Neural crest cell (in vitro differentiated cells): Measurements from ENCODE around the gene NRDE2. TPM values are rescaled to one million over a fixed set of nuclear protein-coding genes. Genes with fewer than 3 reads are reported as not detected.
"Not testable (repeated sequence)": the region's sequence is repeated elsewhere in the genome, so short reads cannot be mapped to it uniquely, and the experiment has no call there.

Experiments used
- DNase-seq: peaks from one replicate; pipeline ENCODE4 v3.0.0; 2021; ENCODE audit warnings: low read depth, mixed read lengths, low spot score
- H3K27ac Mint-ChIP-seq: one replicate; pipeline ENCODE4 v1.8.0; 2021; ENCODE audit warnings: mild to moderate bottlenecking, mixed read lengths; ENCODE audit not compliant: unreplicated experiment
- H3K27me3 Mint-ChIP-seq: 2 replicates; pipeline ENCODE4 v1.8.0; 2021; ENCODE audit warnings: low read depth, mild to moderate bottlenecking, mixed read lengths
- H3K36me3 Mint-ChIP-seq: 2 replicates; pipeline ENCODE4 v1.8.0; 2021; ENCODE audit warnings: low read depth, mild to moderate bottlenecking, mixed read lengths
- H3K4me1 Mint-ChIP-seq: 2 replicates; pipeline ENCODE4 v1.8.0; 2021; ENCODE audit warnings: mixed read lengths
- H3K4me3 Mint-ChIP-seq: one replicate; pipeline ENCODE4 v1.8.0; 2021; ENCODE audit warnings: mild to moderate bottlenecking, mixed read lengths
- H3K9me3 Mint-ChIP-seq: 2 replicates; pipeline ENCODE4 v1.8.0; 2021; ENCODE audit warnings: mixed read lengths
- total RNA-seq: library from RNA; stranded (reverse); gene quantifications from 2 replicates; pipeline ENCODE4 v1.2.1, GENCODE V29; 2021
- TF ChIP-seq, protein P1 (sequence below): fragments of 200-600 bp; sonication (generic); conservative IDR thresholded peaks from 2 replicates; pipeline ENCODE4 v1.5.0; 2021; ENCODE audit warnings: antibody characterized with exemption, mild to moderate bottlenecking

NRDE2 gene
- total RNA-seq, 1 donor from 2014 or later, result 24.5 TPM

DNA sequence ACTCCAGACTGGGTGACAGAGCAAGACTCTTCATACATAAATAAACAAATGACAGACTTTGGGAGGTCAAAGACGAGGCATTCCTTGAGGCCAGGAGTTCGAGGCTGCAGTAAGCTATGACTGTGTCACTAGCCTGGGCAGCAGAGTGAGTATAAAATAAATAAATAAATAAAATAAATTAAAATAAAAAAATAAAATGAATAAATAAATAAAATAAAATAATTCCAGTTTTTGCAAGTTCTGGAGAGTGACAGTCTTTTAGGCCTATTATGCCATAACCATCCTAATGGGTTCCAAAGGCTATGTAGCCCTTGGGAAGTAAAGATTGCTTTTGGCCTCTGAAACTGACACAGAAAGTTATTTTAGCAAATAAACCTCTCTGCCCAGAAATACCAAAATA, 16.5 kb upstream of the NRDE2 start:
- Mint-ChIP-seq H3K9me3 (no peaks in the 10 kb centered on the region), H3K27me3 (peaks cover 23% of the 10 kb centered on the region), H3K27ac (no peak overlapping the region), H3K4me3 (no peak overlapping the region), H3K36me3 (no peaks in the 10 kb centered on the region), H3K4me1 (no peaks in the 10 kb centered on the region)
- DNase-seq, result no peak
- TF ChIP-seq, protein P1, sequence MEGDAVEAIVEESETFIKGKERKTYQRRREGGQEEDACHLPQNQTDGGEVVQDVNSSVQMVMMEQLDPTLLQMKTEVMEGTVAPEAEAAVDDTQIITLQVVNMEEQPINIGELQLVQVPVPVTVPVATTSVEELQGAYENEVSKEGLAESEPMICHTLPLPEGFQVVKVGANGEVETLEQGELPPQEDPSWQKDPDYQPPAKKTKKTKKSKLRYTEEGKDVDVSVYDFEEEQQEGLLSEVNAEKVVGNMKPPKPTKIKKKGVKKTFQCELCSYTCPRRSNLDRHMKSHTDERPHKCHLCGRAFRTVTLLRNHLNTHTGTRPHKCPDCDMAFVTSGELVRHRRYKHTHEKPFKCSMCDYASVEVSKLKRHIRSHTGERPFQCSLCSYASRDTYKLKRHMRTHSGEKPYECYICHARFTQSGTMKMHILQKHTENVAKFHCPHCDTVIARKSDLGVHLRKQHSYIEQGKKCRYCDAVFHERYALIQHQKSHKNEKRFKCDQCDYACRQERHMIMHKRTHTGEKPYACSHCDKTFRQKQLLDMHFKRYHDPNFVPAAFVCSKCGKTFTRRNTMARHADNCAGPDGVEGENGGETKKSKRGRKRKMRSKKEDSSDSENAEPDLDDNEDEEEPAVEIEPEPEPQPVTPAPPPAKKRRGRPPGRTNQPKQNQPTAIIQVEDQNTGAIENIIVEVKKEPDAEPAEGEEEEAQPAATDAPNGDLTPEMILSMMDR, result no peak

DNA sequence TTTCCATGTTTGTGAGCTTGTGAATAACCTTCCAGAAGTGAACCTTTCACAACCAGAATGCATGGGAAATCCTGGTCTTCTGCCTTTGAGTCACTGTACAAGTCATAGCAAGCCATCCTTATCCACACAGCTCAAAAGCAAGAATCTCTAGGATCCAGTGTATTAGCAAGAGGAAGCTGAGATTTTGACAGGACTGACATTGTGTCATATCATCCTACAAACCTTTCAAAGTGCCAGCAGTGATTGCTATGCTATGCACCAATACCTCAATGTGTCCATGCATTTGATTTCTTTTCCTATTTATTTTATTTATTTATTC, 13.5 kb upstream of the NRDE2 start:
- H3K36me3 Mint-ChIP-seq, result no peaks in the 10 kb centered on the region
- no peaks in the 10 kb centered on the region for H3K4me1 Mint-ChIP-seq
- no peak overlapping the region for H3K4me3 Mint-ChIP-seq
- no peaks in the 10 kb centered on the region for H3K9me3 Mint-ChIP-seq
- H3K27ac Mint-ChIP-seq, result no peak overlapping the region
- TF ChIP-seq, protein P1, result no peak
- H3K27me3 Mint-ChIP-seq, result peaks cover 39% of the 10 kb centered on the region
- DNase-seq, result no peak

DNA sequence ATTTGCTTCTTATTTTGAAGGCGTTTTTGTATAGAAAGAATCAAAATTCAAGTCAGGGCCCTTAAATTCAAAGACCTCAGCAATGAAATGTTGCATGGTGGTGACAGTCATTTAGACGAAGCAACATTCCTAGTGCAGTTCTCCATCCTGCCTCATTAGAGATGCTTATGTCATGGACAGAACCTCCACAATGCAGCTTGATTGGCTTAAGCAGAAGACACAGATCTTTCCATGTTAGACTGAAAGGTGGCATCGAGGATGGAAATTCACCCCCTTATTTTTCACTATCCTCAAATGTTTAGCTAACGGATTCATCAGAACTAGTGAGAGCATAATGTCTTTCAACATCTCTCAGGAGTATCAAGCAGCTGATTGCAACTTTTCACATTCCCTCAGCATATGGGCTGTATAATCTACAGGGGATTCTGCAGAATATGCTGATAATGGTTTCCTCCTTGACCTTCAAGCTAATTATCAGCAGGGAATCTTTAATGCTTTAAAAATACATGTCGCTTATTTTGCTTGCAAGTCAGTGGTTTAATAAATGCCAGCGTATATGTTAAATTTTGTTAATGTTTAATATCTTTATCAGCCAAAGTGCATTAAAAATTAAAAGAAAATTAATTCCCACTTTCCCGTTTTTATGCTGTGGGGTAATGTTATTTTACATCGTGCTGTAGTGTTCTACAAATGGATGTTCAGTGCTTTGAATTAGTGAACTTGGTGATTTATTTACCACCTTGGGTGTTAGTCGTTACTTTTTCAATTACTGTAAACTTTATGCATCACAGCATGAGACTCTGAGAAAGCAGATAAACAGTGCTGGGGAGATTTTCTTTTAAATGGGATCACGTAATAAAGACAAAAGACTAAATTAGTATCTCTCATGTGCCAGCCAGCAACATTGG, 12.8 kb upstream of the NRDE2 start:
- Mint-ChIP-seq H3K36me3 (no peaks in the 10 kb centered on the region), H3K4me1 (no peaks in the 10 kb centered on the region), H3K27ac (no peak overlapping the region), H3K9me3 (no peaks in the 10 kb centered on the region), H3K4me3 (no peak overlapping the region), H3K27me3 (peaks cover 39% of the 10 kb centered on the region)
- TF ChIP-seq, protein P1, result no peak
- DNase-seq, result no peak

DNA sequence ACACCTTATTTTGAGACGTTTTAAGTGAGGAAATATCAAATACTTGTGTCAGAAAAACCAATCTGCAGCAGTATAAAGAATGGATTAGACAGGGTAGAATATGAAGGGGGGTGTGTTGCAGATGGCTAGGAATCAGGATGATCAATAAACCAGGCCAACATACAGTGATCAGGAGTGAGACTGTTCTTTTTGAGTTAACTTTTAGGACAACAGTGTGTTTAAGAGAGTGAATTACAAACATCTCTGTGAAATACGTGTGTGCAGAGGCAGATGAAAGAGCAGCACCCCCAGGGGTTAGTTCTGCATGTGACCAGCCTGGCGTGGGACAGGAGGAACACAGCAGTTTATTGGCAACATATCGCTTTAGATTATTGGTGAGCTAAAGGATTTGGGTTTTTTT, 10.6 kb upstream of the NRDE2 start:
- Mint-ChIP-seq H3K4me1 (no peaks in the 10 kb centered on the region), H3K27me3 (peaks cover 55% of the 10 kb centered on the region), H3K9me3 (no peaks in the 10 kb centered on the region), H3K4me3 (no peak overlapping the region), H3K27ac (no peak overlapping the region), H3K36me3 (no peaks in the 10 kb centered on the region)
- DNase-seq, result no peak
- TF ChIP-seq, protein P1, result no peak

DNA sequence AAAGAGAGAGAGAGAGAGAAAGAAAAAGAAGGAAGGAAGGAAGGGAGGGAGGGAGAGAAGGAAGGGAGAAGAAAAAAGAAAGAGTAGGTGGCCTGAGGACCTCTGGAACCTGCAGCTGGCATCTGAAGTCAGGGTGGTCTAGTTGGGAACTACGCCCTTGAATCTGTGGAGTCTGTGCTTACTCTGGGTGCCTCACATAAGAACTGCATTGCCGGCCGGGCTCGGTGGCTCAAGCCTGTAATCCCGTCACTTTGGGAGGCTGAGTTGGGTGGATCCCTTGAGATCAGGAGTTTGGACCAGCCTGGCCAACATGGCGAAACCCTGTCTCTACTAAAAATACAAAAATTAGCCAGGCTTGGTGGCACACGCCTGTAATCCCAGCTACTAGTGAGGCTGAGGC, 10.0 kb upstream of the NRDE2 start:
- no peak overlapping the region for H3K4me3 Mint-ChIP-seq
- no peaks in the 10 kb centered on the region for H3K4me1 Mint-ChIP-seq
- no peak overlapping the region for H3K27ac Mint-ChIP-seq
- no peaks in the 10 kb centered on the region for H3K36me3 Mint-ChIP-seq
- TF ChIP-seq, protein P1, result no peak
- H3K27me3 Mint-ChIP-seq, result peaks cover 60% of the 10 kb centered on the region
- H3K9me3 Mint-ChIP-seq, result no peaks in the 10 kb centered on the region
- no peak for DNase-seq

DNA sequence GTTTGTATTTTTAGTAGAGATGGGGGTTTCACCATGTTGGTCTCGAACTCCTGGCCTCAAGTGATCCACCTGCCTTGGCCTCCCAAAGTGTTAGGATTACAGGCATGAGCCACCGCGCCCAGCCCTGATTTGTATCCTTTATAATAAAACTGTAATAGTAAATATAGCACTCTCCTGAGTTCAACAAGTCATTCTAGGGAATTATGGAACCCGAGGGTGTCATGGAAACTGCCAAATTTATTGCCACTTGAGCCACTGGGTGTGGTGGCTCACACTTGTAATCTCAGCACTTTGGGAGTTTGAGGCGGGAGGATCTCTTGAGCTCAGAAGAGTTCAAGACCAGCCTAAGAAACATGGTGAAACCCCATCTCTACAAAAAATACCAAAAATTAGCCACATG, 9.5 kb upstream of the NRDE2 start:
- H3K27ac Mint-ChIP-seq, H3K4me3 Mint-ChIP-seq, H3K9me3 Mint-ChIP-seq, DNase-seq, H3K36me3 Mint-ChIP-seq, H3K4me1 Mint-ChIP-seq: not testable (repeated sequence)
- peaks cover 66% of the 10 kb centered on the region for H3K27me3 Mint-ChIP-seq
